ENCODE measurements around the gene OTOF. TPM values are rescaled to one million over a fixed set of nuclear protein-coding genes. Genes with fewer than 3 reads are reported as not detected.
"Not testable (repeated sequence)": the region's sequence is repeated elsewhere in the genome, so short reads cannot be mapped to it uniquely, and the experiment has no call there.

The OTOF gene
- total RNA-seq, 1 donor from 2014 or later: 0.47 TPM

DNA sequence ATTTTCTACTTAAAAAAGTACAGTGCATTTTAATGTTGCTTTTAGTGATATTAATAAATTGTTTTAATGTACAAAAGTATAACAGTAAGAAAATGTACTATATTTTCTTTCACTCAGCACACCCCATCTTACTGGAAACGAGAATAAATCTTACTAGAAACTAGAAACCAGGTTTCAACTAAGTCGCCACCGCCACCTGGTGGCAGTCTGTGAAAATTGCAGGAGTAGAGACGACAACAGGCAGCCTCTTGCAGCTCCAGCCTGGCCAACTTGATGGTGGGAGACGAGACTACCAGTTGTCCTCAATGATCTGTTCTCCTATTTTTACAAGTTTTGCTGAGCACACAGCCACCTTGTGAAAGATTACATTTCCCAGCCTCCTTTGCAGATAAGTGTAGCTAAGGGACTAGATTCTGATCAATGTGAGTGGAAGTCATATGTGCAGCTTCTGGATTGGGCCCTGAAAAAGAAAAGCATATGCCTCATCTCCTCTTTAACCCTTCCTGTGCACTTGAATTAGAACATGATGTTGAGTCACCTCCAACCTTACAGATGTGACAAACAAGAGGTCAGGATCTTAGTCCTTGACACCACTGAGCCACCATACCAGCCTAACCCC lies 8.7 kb downstream of the OTOF start:
- no peaks in the 10 kb centered on the region for H3K4me1 Mint-ChIP-seq (ENCODE audit: low read depth, unreplicated experiment)
- no peaks in the 10 kb centered on the region for H3K36me3 Mint-ChIP-seq (ENCODE audit: unreplicated experiment)
- peaks cover 7% of the 10 kb centered on the region for H3K27me3 Mint-ChIP-seq (ENCODE audit: unreplicated experiment)
- DNase-seq: peak; percentile 84
- H3K4me3 Mint-ChIP-seq (ENCODE audit: unreplicated experiment): no peak overlapping the region
- TF ChIP-seq, protein P1, sequence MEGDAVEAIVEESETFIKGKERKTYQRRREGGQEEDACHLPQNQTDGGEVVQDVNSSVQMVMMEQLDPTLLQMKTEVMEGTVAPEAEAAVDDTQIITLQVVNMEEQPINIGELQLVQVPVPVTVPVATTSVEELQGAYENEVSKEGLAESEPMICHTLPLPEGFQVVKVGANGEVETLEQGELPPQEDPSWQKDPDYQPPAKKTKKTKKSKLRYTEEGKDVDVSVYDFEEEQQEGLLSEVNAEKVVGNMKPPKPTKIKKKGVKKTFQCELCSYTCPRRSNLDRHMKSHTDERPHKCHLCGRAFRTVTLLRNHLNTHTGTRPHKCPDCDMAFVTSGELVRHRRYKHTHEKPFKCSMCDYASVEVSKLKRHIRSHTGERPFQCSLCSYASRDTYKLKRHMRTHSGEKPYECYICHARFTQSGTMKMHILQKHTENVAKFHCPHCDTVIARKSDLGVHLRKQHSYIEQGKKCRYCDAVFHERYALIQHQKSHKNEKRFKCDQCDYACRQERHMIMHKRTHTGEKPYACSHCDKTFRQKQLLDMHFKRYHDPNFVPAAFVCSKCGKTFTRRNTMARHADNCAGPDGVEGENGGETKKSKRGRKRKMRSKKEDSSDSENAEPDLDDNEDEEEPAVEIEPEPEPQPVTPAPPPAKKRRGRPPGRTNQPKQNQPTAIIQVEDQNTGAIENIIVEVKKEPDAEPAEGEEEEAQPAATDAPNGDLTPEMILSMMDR (IDR thresholded peaks at IDR 0.05; ENCODE audit: partially characterized antibody, unreplicated experiment): peak; percentile 97
- H3K27ac Mint-ChIP-seq (ENCODE audit: unreplicated experiment): no peak overlapping the region
- peaks cover 6% of the 10 kb centered on the region for H3K9me3 Mint-ChIP-seq (ENCODE audit: unreplicated experiment)

DNA sequence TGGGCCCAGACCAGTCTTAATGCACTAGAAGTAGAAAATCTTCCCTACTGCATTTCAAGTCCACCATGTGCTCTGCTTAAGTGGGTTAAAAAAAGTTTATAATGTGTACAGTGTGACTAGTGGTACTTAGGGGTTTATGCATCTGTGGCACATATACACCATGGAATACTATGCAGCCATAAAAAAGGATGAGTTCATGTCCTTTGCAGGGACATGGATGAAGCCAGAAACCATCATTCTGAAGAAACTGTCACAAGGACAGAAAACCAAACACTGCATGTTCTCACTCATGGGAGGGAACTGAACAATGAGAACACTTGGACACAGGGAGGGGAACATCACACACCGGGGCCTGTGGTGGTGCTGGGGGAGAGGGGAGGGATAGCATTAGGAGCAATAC lies 9.4 kb downstream of the OTOF start:
- not testable (repeated sequence) for H3K36me3 Mint-ChIP-seq (ENCODE audit: unreplicated experiment); H3K9me3 Mint-ChIP-seq (ENCODE audit: unreplicated experiment); H3K4me3 Mint-ChIP-seq (ENCODE audit: unreplicated experiment); H3K27ac Mint-ChIP-seq (ENCODE audit: unreplicated experiment); DNase-seq; H3K27me3 Mint-ChIP-seq (ENCODE audit: unreplicated experiment); H3K4me1 Mint-ChIP-seq (ENCODE audit: low read depth, unreplicated experiment)

DNA sequence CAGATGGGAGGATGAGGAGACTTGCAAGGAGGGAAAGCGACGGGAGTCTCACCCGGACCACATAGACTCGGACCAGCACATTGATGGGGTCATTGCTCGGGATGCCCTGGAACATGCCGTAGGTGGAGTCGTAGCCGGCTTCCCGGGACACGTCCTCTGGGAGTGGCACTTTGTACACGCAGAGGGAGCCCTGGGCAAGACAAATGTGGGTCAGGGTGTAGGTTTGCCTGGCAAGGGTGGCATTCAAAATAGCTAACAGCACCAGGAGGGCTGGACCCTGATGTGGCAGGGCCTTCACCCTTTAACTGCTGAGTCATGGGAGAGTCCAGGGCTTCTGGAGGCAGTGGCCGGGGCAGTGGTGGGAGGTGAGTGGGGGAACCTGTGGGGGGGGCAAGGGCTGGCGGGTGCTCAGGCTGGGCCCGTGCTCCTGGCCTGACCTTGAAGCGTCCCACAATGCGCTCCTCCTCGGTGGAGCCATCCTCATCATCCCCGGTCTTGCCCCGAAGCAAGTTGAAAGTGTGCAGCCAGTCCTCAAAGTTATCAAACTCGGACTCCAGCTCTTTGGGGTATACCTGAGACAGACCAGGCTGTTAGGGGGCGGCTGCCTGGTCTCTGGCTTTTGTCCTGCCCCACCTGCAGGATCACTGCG lies 11.1 kb downstream of the OTOF start:
- Mint-ChIP-seq H3K4me1 (ENCODE audit: low read depth, unreplicated experiment) (peaks cover 5% of the 10 kb centered on the region), H3K4me3 (ENCODE audit: unreplicated experiment) (no peak overlapping the region), H3K27me3 (ENCODE audit: unreplicated experiment) (peaks cover 4% of the 10 kb centered on the region), H3K9me3 (ENCODE audit: unreplicated experiment) (peaks cover 6% of the 10 kb centered on the region), H3K36me3 (ENCODE audit: unreplicated experiment) (no peaks in the 10 kb centered on the region), H3K27ac (ENCODE audit: unreplicated experiment) (no peak overlapping the region)
- TF ChIP-seq, protein P1 (IDR thresholded peaks at IDR 0.05; ENCODE audit: partially characterized antibody, unreplicated experiment): no peak
- no peak for DNase-seq

DNA sequence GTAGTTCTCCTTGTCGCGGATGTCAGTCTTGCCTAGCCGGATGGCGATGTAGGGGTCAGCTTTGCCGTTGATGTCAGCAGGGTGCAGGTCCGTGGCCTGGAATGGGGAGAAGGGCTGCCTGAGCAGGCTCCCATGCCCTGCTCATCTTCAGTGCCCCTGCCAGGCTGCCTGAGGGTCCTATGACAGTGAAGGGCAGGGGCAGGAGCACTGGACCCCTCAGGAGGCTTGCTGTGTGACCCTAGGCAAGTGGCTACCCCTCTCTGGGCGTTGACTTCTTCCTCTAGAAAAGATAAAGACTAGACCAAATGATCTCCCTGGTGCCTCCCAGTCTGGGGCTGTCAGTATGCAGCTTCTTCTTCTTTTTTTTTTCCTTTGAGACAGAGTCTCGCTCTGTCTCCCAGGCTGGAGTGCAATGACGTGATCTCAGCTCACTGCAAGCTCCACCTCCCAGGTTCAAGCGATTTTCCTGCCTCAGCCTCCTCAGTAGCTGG lies 11.9 kb downstream of the OTOF start:
- Mint-ChIP-seq H3K27me3 (ENCODE audit: unreplicated experiment) (peaks cover 7% of the 10 kb centered on the region), H3K9me3 (ENCODE audit: unreplicated experiment) (peaks cover 6% of the 10 kb centered on the region), H3K36me3 (ENCODE audit: unreplicated experiment) (no peaks in the 10 kb centered on the region), H3K4me1 (ENCODE audit: low read depth, unreplicated experiment) (peaks cover 5% of the 10 kb centered on the region), H3K4me3 (ENCODE audit: unreplicated experiment) (no peak overlapping the region), H3K27ac (ENCODE audit: unreplicated experiment) (no peak overlapping the region)
- no peak for DNase-seq
- TF ChIP-seq, protein P1 (IDR thresholded peaks at IDR 0.05; ENCODE audit: partially characterized antibody, unreplicated experiment): no peak

DNA sequence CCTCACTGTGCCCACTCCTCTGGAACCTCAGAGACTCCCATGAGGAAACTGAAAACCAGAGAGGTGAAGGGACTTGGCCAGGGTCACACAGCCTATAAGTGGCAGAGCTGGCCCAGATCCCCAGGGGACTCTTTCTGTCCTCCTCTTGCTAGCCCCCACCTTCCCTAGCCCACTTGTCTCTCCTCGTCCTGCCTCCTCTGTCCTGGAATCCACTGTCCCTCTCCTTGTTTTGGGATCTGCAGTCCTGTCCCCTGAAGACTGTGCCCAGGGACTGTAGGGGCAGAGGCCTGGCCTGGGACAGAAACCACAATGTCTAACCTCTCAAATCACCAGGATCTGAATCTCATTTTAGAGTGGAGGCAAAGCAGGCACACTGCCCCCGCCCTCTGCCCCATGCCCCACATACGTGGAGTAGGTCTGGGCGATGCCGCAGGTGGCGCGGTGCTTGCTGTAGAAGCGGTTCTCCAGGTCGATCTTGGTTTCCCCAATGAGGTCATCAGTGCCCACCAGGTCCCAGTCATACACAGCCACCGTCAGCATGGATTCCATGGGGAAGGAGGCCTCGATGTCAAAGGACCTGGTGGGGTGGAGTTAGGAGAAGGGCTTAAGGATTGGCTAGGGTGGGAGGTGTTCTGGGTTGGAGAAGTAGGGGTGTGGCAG lies 12.5 kb downstream of the OTOF start:
- H3K27ac Mint-ChIP-seq (ENCODE audit: unreplicated experiment): no peak overlapping the region
- H3K4me1 Mint-ChIP-seq (ENCODE audit: low read depth, unreplicated experiment): peaks cover 5% of the 10 kb centered on the region
- no peaks in the 10 kb centered on the region for H3K36me3 Mint-ChIP-seq (ENCODE audit: unreplicated experiment)
- TF ChIP-seq, protein P1 (IDR thresholded peaks at IDR 0.05; ENCODE audit: partially characterized antibody, unreplicated experiment): no peak
- H3K4me3 Mint-ChIP-seq (ENCODE audit: unreplicated experiment): no peak overlapping the region
- peaks cover 6% of the 10 kb centered on the region for H3K9me3 Mint-ChIP-seq (ENCODE audit: unreplicated experiment)
- peaks cover 7% of the 10 kb centered on the region for H3K27me3 Mint-ChIP-seq (ENCODE audit: unreplicated experiment)
- no peak for DNase-seq

All from glutamatergic neuron (in vitro differentiated cells).